Fibroblast of pulmonary artery (primary cell): ENCODE results near the gene DUS1L.

Experiments
- DNase-seq: peaks from one replicate; pipeline ENCODE4 v3.0.0-alpha.2; 2010; ENCODE audit warnings: low read depth
- H3K4me3 ChIP-seq: replicated peaks from 2 replicates; pipeline ENCODE4 v1.5.1; 2011; ENCODE audit warnings: low read depth, mild to moderate bottlenecking, control low read depth, low read length, moderate library complexity
- CTCF ChIP-seq: IDR thresholded peaks from 2 replicates; pipeline ENCODE4 v1.5.1; 2011; ENCODE audit warnings: mild to moderate bottlenecking, control low read depth, low read length, inconsistent platforms; ENCODE audit errors: missing control alignments

DUS1L gene

GRCh38 chr17:82008258-82008940, 57.2 kb downstream of the DUS1L start:
- no peak overlapping the region for H3K4me3 ChIP-seq
- TF ChIP-seq CTCF: no peak
- DNase-seq: no peak
